OCI-LY7 (cell line): ENCODE results near the gene TSPAN17. TPM values are rescaled to one million over a fixed set of nuclear protein-coding genes. Genes with fewer than 3 reads are reported as not detected.

ENCODE experiments used
- BruUV-seq: library from RNA; stranded (reverse); fragments of 400-500 nt; replicated peaks from 2 replicates; lab custom pipeline; 2021; lab: Mats Ljungman, UMichigan
- CTCF ChIA-PET: fragments of 300-600 bp; sonication (Branson Sonifier 250); formaldehyde crosslinking; loops from one replicate; lab custom pipeline; 2022; ENCODE audit warnings: antibody characterized with exemption; ENCODE audit not compliant: unreplicated experiment; lab: Charles Lee
- POLR2A ChIA-PET: fragments of 300-600 bp; sonication (Branson Sonifier 250); formaldehyde crosslinking; loops from one replicate; lab custom pipeline; 2022; ENCODE audit warnings: antibody characterized with exemption; lab: Charles Lee
- DNase-seq: peaks from one replicate; pipeline ENCODE4 v3.0.0-alpha.2; 2015; ENCODE audit warnings: low spot score
- H2AFZ ChIP-seq: fragments of 200-600 bp; sonication (generic), shearing (Covaris generic); 2 replicates; pipeline ENCODE4 v1.6.1; 2014; ENCODE audit warnings: mild to moderate bottlenecking, antibody characterized with exemption, low read length, moderate library complexity
- H3K27ac ChIP-seq: fragments of 200-600 bp; sonication (generic); 2 replicates; pipeline ENCODE4 v1.5.1; 2014; ENCODE audit warnings: mixed run types, low read depth, mild to moderate bottlenecking, moderate library complexity, low read length, inconsistent platforms; ENCODE audit not compliant: poor library complexity, severe bottlenecking
- H3K36me3 ChIP-seq: fragments of 200-600 bp; sonication (generic); 2 replicates; pipeline ENCODE4 v1.6.1; 2014; ENCODE audit warnings: mild to moderate bottlenecking, antibody characterized with exemption, low read length, moderate library complexity, mixed read lengths; ENCODE audit not compliant: insufficient read depth
- H3K4me1 ChIP-seq: fragments of 200-600 bp; sonication (generic); 2 replicates; pipeline ENCODE4 v1.5.1; 2014; ENCODE audit warnings: mild to moderate bottlenecking, low read length; ENCODE audit not compliant: insufficient read depth, poor library complexity, severe bottlenecking
- H3K4me2 ChIP-seq: fragments of 200-600 bp; sonication (generic); 2 replicates; pipeline ENCODE4 v1.6.1; 2014; ENCODE audit warnings: mild to moderate bottlenecking, low read length
- H3K4me3 ChIP-seq: fragments of 200-600 bp; sonication (generic); 2 replicates; pipeline ENCODE4 v1.5.1; 2014; ENCODE audit warnings: mild to moderate bottlenecking, low read depth, low read length; ENCODE audit not compliant: poor library complexity, severe bottlenecking
- H3K79me2 ChIP-seq: fragments of 200-600 bp; sonication (generic); 2 replicates; pipeline ENCODE4 v1.6.1; 2016; ENCODE audit warnings: low read depth, mild to moderate bottlenecking, low read length, moderate library complexity, mixed read lengths; ENCODE audit not compliant: insufficient read depth
- H3K9me2 ChIP-seq: fragments of 200-600 bp; sonication (generic); 2 replicates; pipeline ENCODE4 v1.6.1; 2016; ENCODE audit warnings: mild to moderate bottlenecking, low read length, mixed read lengths; ENCODE audit not compliant: insufficient read depth
- H3K9me3 ChIP-seq: fragments of 200-600 bp; sonication (generic); 2 replicates; pipeline ENCODE4 v1.6.1; 2014; ENCODE audit warnings: mild to moderate bottlenecking, mixed run types, low read length, mixed read lengths
- H4K20me1 ChIP-seq: fragments of 200-600 bp; sonication (generic); 2 replicates; pipeline ENCODE4 v1.6.1; 2014; ENCODE audit warnings: mild to moderate bottlenecking, antibody characterized with exemption, low read length, moderate library complexity, mixed read lengths; ENCODE audit not compliant: insufficient read depth
- EZH2phosphoT487 ChIP-seq: fragments of 200-600 bp; sonication (generic); IDR thresholded peaks from 2 replicates; pipeline ENCODE4 v1.6.1; 2018; ENCODE audit warnings: low read depth, borderline replicate concordance, mild to moderate bottlenecking, mixed run types, antibody characterized with exemption, low read length, moderate library complexity, mixed read lengths
- intact Hi-C: fragments of 100-400 bp; cut with micrococcal nuclease; formaldehyde crosslinking; loops from one replicate; pipeline ENCODE4 v1.10.0; 2022; ENCODE audit not compliant: unreplicated experiment
- total RNA-seq, 2 experiments: library from RNA; depleted of rRNA in 1 of 2; stranded (reverse); fragments of >200 nt in 1 of 2; shearing (Covaris generic) in 1 of 2; gene quantifications; 2 replicates each; pipeline ENCODE4 v1.2.3, GENCODE V29; 2014 to 2022
- TF ChIP-seq, protein P1 (sequence below): fragments of 200-600 bp; sonication (generic); conservative IDR thresholded peaks from 2 replicates; pipeline ENCODE4 v1.5.1; 2014; ENCODE audit warnings: mild to moderate bottlenecking, antibody characterized with exemption, low read length, moderate library complexity, mixed read lengths

The TSPAN17 gene
- total RNA-seq, 2 experiments from 2014 or later, result 9.3 to 23.3 TPM

GRCh38 chr5:176693477-176693851 lies 46.2 kb downstream of the TSPAN17 start:
- Histone ChIP-seq H2AFZ (no peak overlapping the region), H3K4me1 (no peaks in the 10 kb centered on the region), H3K4me2 (no peak overlapping the region), H3K27ac (no peak overlapping the region), H3K9me2 (no peaks in the 10 kb centered on the region), H3K79me2 (no peaks in the 10 kb centered on the region), H4K20me1 (no peaks in the 10 kb centered on the region), H3K4me3 (no peak overlapping the region), H3K9me3 (no peaks in the 10 kb centered on the region), H3K36me3 (no peaks in the 10 kb centered on the region)
- CTCF ChIA-PET, result interaction anchor here (0.6 kb wide), 1 partner anchor 32 kb away, joined by 3 read pairs; no protein-coding TSS in a partner anchor
- POLR2A ChIA-PET, result interaction anchor here (0.6 to 0.9 kb wide), 2 partner anchors 11 to 12 kb away, joined by 3 to 4 read pairs; no protein-coding TSS in a partner anchor
- no peak for TF ChIP-seq EZH2phosphoT487
- TF ChIP-seq, protein P1, sequence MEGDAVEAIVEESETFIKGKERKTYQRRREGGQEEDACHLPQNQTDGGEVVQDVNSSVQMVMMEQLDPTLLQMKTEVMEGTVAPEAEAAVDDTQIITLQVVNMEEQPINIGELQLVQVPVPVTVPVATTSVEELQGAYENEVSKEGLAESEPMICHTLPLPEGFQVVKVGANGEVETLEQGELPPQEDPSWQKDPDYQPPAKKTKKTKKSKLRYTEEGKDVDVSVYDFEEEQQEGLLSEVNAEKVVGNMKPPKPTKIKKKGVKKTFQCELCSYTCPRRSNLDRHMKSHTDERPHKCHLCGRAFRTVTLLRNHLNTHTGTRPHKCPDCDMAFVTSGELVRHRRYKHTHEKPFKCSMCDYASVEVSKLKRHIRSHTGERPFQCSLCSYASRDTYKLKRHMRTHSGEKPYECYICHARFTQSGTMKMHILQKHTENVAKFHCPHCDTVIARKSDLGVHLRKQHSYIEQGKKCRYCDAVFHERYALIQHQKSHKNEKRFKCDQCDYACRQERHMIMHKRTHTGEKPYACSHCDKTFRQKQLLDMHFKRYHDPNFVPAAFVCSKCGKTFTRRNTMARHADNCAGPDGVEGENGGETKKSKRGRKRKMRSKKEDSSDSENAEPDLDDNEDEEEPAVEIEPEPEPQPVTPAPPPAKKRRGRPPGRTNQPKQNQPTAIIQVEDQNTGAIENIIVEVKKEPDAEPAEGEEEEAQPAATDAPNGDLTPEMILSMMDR, result no peak
- no peak for DNase-seq
- intact Hi-C loops, result no loop called here
- BruUV-seq, result no TSS peak

- POLR2A ChIA-PET, result no interaction called here
- H2AFZ ChIP-seq, result no peak overlapping the region
Observed at GRCh38 chr5:176694146-176694545, 46.9 kb downstream of the TSPAN17 start.

DNA sequence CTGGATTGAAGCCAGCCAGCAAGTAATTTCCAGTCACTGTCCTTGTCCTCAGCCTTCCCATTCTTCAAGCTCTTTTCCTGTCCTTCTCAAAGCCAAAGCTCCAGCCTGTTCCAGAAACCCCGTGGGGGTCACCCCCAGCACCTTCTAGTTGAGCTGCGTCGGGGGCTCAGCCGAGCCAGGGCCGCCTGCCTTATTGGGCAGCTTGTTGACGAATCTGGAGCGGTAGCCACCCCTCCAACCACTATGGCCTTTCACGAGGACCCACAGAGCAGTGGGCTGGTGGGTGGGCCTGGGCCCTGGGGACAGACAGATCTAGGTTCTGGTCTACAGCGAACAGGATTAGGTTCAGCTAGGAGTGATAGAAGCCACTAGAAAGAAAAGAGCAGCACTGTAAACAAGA lies 47.3 kb downstream of the TSPAN17 start:
- no peaks in the 10 kb centered on the region for H3K36me3 ChIP-seq
- TF ChIP-seq EZH2phosphoT487, result no peak
- TF ChIP-seq, protein P1, result no peak
- H3K4me2 ChIP-seq, result no peak overlapping the region
- no peaks in the 10 kb centered on the region for H3K79me2 ChIP-seq
- no peak overlapping the region for H3K4me3 ChIP-seq
- no peak for DNase-seq
- no peak overlapping the region for H2AFZ ChIP-seq
- H3K27ac ChIP-seq, result no peak overlapping the region
- H4K20me1 ChIP-seq, result no peaks in the 10 kb centered on the region
- ChIA-PET CTCF (no interaction called here), POLR2A (no interaction called here)
- no peaks in the 10 kb centered on the region for H3K9me3 ChIP-seq
- BruUV-seq, result no TSS peak
- H3K4me1 ChIP-seq, result no peaks in the 10 kb centered on the region
- H3K9me2 ChIP-seq, result no peaks in the 10 kb centered on the region
- intact Hi-C loops, result no loop called here

More at GRCh38 chr5:176694146-176694545, 46.9 kb downstream of the TSPAN17 start:
- DNase-seq, result no peak
- no peaks in the 10 kb centered on the region for H3K9me2 ChIP-seq
- CTCF ChIA-PET, result interaction anchor here (0.6 kb wide), 1 partner anchor 33 kb away, joined by 3 read pairs; no protein-coding TSS in a partner anchor
- no peaks in the 10 kb centered on the region for H3K9me3 ChIP-seq
- no peaks in the 10 kb centered on the region for H3K36me3 ChIP-seq
- intact Hi-C loops, result no loop called here
- no TSS peak for BruUV-seq
- no peak overlapping the region for H3K27ac ChIP-seq
- no peaks in the 10 kb centered on the region for H3K4me1 ChIP-seq
- H3K4me2 ChIP-seq, result no peak overlapping the region
- H4K20me1 ChIP-seq, result no peaks in the 10 kb centered on the region
- H3K4me3 ChIP-seq, result no peak overlapping the region
- no peaks in the 10 kb centered on the region for H3K79me2 ChIP-seq
- no peak for TF ChIP-seq EZH2phosphoT487
- TF ChIP-seq, protein P1, result no peak
